OCI-LY7 (cell line): Measurements from ENCODE around the gene EME2. TPM values are rescaled to one million over a fixed set of nuclear protein-coding genes. Genes with fewer than 3 reads are reported as not detected.

Source experiments
- BruUV-seq: library from RNA; stranded (reverse); fragments of 400-500 nt; replicated peaks from 2 replicates; lab custom pipeline; 2021; lab: Mats Ljungman, UMichigan
- CTCF ChIA-PET: fragments of 300-600 bp; sonication (Branson Sonifier 250); formaldehyde crosslinking; loops from one replicate; lab custom pipeline; 2022; ENCODE audit warnings: antibody characterized with exemption; ENCODE audit not compliant: unreplicated experiment; lab: Charles Lee
- POLR2A ChIA-PET: fragments of 300-600 bp; sonication (Branson Sonifier 250); formaldehyde crosslinking; loops from one replicate; lab custom pipeline; 2022; ENCODE audit warnings: antibody characterized with exemption; lab: Charles Lee
- DNase-seq: peaks from one replicate; pipeline ENCODE4 v3.0.0-alpha.2; 2015; ENCODE audit warnings: low spot score
- H2AFZ ChIP-seq: fragments of 200-600 bp; sonication (generic), shearing (Covaris generic); 2 replicates; pipeline ENCODE4 v1.6.1; 2014; ENCODE audit warnings: mild to moderate bottlenecking, antibody characterized with exemption, low read length, moderate library complexity
- H3K27ac ChIP-seq: fragments of 200-600 bp; sonication (generic); 2 replicates; pipeline ENCODE4 v1.5.1; 2014; ENCODE audit warnings: mixed run types, low read depth, mild to moderate bottlenecking, moderate library complexity, low read length, inconsistent platforms; ENCODE audit not compliant: poor library complexity, severe bottlenecking
- H3K36me3 ChIP-seq: fragments of 200-600 bp; sonication (generic); 2 replicates; pipeline ENCODE4 v1.6.1; 2014; ENCODE audit warnings: mild to moderate bottlenecking, antibody characterized with exemption, low read length, moderate library complexity, mixed read lengths; ENCODE audit not compliant: insufficient read depth
- H3K4me1 ChIP-seq: fragments of 200-600 bp; sonication (generic); 2 replicates; pipeline ENCODE4 v1.5.1; 2014; ENCODE audit warnings: mild to moderate bottlenecking, low read length; ENCODE audit not compliant: insufficient read depth, poor library complexity, severe bottlenecking
- H3K4me2 ChIP-seq: fragments of 200-600 bp; sonication (generic); 2 replicates; pipeline ENCODE4 v1.6.1; 2014; ENCODE audit warnings: mild to moderate bottlenecking, low read length
- H3K4me3 ChIP-seq: fragments of 200-600 bp; sonication (generic); 2 replicates; pipeline ENCODE4 v1.5.1; 2014; ENCODE audit warnings: mild to moderate bottlenecking, low read depth, low read length; ENCODE audit not compliant: poor library complexity, severe bottlenecking
- H3K79me2 ChIP-seq: fragments of 200-600 bp; sonication (generic); 2 replicates; pipeline ENCODE4 v1.6.1; 2016; ENCODE audit warnings: low read depth, mild to moderate bottlenecking, low read length, moderate library complexity, mixed read lengths; ENCODE audit not compliant: insufficient read depth
- H3K9me2 ChIP-seq: fragments of 200-600 bp; sonication (generic); 2 replicates; pipeline ENCODE4 v1.6.1; 2016; ENCODE audit warnings: mild to moderate bottlenecking, low read length, mixed read lengths; ENCODE audit not compliant: insufficient read depth
- H3K9me3 ChIP-seq: fragments of 200-600 bp; sonication (generic); 2 replicates; pipeline ENCODE4 v1.6.1; 2014; ENCODE audit warnings: mild to moderate bottlenecking, mixed run types, low read length, mixed read lengths
- H4K20me1 ChIP-seq: fragments of 200-600 bp; sonication (generic); 2 replicates; pipeline ENCODE4 v1.6.1; 2014; ENCODE audit warnings: mild to moderate bottlenecking, antibody characterized with exemption, low read length, moderate library complexity, mixed read lengths; ENCODE audit not compliant: insufficient read depth
- CTCF ChIP-seq: fragments of 200-600 bp; sonication (generic); conservative IDR thresholded peaks from 2 replicates; pipeline ENCODE4 v1.5.1; 2014; ENCODE audit warnings: mild to moderate bottlenecking, antibody characterized with exemption, low read length, moderate library complexity, mixed read lengths
- EZH2phosphoT487 ChIP-seq: fragments of 200-600 bp; sonication (generic); IDR thresholded peaks from 2 replicates; pipeline ENCODE4 v1.6.1; 2018; ENCODE audit warnings: low read depth, borderline replicate concordance, mild to moderate bottlenecking, mixed run types, antibody characterized with exemption, low read length, moderate library complexity, mixed read lengths
- intact Hi-C: fragments of 100-400 bp; cut with micrococcal nuclease; formaldehyde crosslinking; loops from one replicate; pipeline ENCODE4 v1.10.0; 2022; ENCODE audit not compliant: unreplicated experiment
- total RNA-seq, 2 experiments: library from RNA; depleted of rRNA in 1 of 2; stranded (reverse); fragments of >200 nt in 1 of 2; shearing (Covaris generic) in 1 of 2; gene quantifications; 2 replicates each; pipeline ENCODE4 v1.2.3, GENCODE V29; 2014 to 2022

Gene EME2
- total RNA-seq, 2 experiments from 2014 or later: 23.8 to 48.5 TPM

- intact Hi-C loops: no loop called here
- no peaks in the 10 kb centered on the region for H3K9me2 ChIP-seq
- H2AFZ ChIP-seq: no peak overlapping the region
- CTCF ChIA-PET: no interaction called here
- peaks cover 4% of the 10 kb centered on the region for H3K4me1 ChIP-seq
- H3K4me2 ChIP-seq: no peak overlapping the region
- no peaks in the 10 kb centered on the region for H3K36me3 ChIP-seq
- DNase-seq: no peak
- TF ChIP-seq EZH2phosphoT487 (no peak), CTCF (no peak)
- BruUV-seq: no TSS peak
- POLR2A ChIA-PET: no interaction called here
- no peaks in the 10 kb centered on the region for H4K20me1 ChIP-seq
- H3K4me3 ChIP-seq: no peak overlapping the region
- no peaks in the 10 kb centered on the region for H3K9me3 ChIP-seq
- H3K79me2 ChIP-seq: no peaks in the 10 kb centered on the region
- H3K27ac ChIP-seq: no peak overlapping the region
Measured at GRCh38 chr16:1819611-1820010, 47.0 kb downstream of the EME2 start.

DNA sequence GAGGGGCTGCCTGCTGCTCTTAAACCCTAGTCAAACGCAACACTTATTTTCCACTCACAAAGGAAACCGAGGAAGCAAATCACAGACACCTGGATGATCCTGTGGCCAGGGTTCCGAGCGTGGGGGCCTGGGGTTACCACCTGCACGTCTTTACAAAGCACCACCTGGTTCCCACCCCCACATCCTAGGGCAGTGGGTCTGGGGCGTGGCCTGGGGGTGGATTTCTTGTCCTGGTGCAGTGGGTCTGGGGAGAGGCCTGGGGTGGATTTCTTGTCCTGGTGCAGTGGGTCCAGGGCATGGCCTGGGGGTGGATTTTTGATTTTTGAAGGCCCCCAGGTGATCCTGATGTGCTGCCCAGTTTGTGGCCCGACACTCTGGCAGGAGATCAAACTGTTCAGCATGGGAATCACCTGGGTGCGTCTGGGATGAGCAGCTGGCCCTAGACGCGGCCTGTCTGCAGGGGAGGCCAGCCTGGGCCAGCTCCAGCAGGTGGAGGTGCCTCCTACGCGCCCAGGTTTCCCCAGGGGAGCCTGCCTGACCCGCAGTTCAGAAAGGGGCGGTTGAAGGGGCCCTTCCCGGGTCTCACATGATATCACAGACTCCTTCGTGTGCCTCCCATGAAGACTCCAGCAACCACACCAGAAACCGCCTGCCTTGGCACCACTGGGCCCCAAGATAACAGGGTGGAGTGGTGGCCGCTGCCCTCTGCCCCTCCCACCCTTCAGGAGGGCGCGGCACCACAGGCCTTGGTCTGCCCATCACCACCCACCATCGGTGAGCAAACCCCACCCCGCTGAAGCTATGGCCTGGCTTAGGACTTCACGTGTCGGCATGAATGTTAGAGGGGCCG lies 47.7 kb downstream of the EME2 start:
- Histone ChIP-seq H3K4me3 (no peak overlapping the region), H3K9me3 (no peaks in the 10 kb centered on the region), H4K20me1 (no peaks in the 10 kb centered on the region), H3K36me3 (no peaks in the 10 kb centered on the region), H3K4me1 (peaks cover 4% of the 10 kb centered on the region), H3K79me2 (no peaks in the 10 kb centered on the region), H2AFZ (no peak overlapping the region), H3K9me2 (no peaks in the 10 kb centered on the region), H3K4me2 (no peak overlapping the region), H3K27ac (no peak overlapping the region)
- ChIA-PET CTCF (no interaction called here), POLR2A (no interaction called here)
- BruUV-seq: no TSS peak
- intact Hi-C loops: no loop called here
- no peak for TF ChIP-seq EZH2phosphoT487
- TF ChIP-seq CTCF: no peak
- no peak for DNase-seq

DNA sequence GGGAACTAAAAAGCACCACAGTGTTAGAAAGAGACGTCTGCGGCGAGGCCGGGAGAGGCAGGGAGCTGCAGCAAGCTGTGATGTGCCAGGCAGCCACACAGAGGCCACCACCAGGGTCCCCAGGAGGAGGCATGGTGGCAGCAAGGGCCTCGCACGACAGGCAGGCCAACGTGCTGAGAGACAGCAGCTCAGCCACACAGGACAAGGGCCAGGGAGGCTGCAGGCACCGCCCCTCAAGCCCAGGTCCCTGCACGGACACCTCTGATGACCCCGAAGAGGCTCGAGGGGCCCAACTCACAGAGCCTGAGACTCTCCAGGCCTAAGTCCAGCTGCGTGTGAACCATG lies 48.3 kb downstream of the EME2 start:
- DNase-seq: no peak
- POLR2A ChIA-PET: no interaction called here
- CTCF ChIA-PET: no interaction called here
- Histone ChIP-seq H3K4me2 (no peak overlapping the region), H3K36me3 (no peaks in the 10 kb centered on the region), H2AFZ (no peak overlapping the region), H3K9me2 (no peaks in the 10 kb centered on the region), H3K4me1 (peaks cover 4% of the 10 kb centered on the region), H3K27ac (no peak overlapping the region), H3K9me3 (no peaks in the 10 kb centered on the region), H3K4me3 (no peak overlapping the region), H3K79me2 (no peaks in the 10 kb centered on the region), H4K20me1 (no peaks in the 10 kb centered on the region)
- TF ChIP-seq CTCF (no peak), EZH2phosphoT487 (no peak)
- intact Hi-C loops: no loop called here
- no TSS peak for BruUV-seq
